Lung (tissue), 16 donors: ENCODE measurements around the gene CXCL8. TPM values are rescaled to one million over a fixed set of nuclear protein-coding genes. Genes with fewer than 3 reads are reported as not detected.
"Not testable (repeated sequence)": the region's sequence is repeated elsewhere in the genome, so short reads cannot be mapped to it uniquely, and the experiment has no call there.

Experiments used
- ATAC-seq: fragments of 200-7000 bp; cut with Tn5 transposase; one replicate; pipeline ENCODE4 v1.9.1; 2020; ENCODE audit warnings: moderate number of reproducible peaks; ENCODE audit not compliant: insufficient read depth, low FRiP score
- DNase-seq, 3 donors: peaks; one replicate each; pipeline ENCODE4 v3.0.0-alpha.2; 2013 to 2017
- H3K27ac ChIP-seq, 2 donors: one replicate each; pipeline ENCODE4 v1.5.1; 2013; ENCODE audit warnings: mild to moderate bottlenecking in 2 of 2, moderate library complexity in 2 of 2, control low read depth in 1 of 2, inconsistent platforms in 1 of 2, low read depth in 1 of 2, low read length in 1 of 2
- H3K27me3 ChIP-seq, 3 donors: one replicate each; pipeline ENCODE4 v1.5.1; 2013; ENCODE audit warnings: low read length in 2 of 3; ENCODE audit not compliant: control insufficient read depth in 3 of 3, insufficient read depth in 3 of 3
- H3K36me3 ChIP-seq, 4 donors: one replicate each; pipeline ENCODE4 v1.5.1; 2013; ENCODE audit warnings: low read length in 4 of 4, mild to moderate bottlenecking in 1 of 4, moderate library complexity in 1 of 4; ENCODE audit not compliant: control insufficient read depth in 4 of 4, insufficient read depth in 4 of 4
- H3K4me1 ChIP-seq, 5 donors: one replicate each; pipeline ENCODE4 v1.5.1; 2013; ENCODE audit warnings: low read length in 5 of 5, mild to moderate bottlenecking in 2 of 5, moderate library complexity in 1 of 5; ENCODE audit not compliant: control insufficient read depth in 5 of 5, insufficient read depth in 5 of 5
- H3K4me3 ChIP-seq: one replicate; pipeline ENCODE4 v1.5.1; 2013; ENCODE audit warnings: mild to moderate bottlenecking, control low read depth, moderate library complexity
- H3K9ac ChIP-seq, 2 donors: one replicate each; pipeline ENCODE4 v1.5.1; 2013; ENCODE audit warnings: low read length in 2 of 2, control low read depth in 1 of 2; ENCODE audit not compliant: insufficient read depth in 1 of 2
- H3K9me3 ChIP-seq, 4 donors: one replicate each; pipeline ENCODE4 v1.5.1; 2013; ENCODE audit warnings: low read length in 3 of 4, mild to moderate bottlenecking in 1 of 4, moderate library complexity in 1 of 4; ENCODE audit not compliant: control insufficient read depth in 4 of 4, insufficient read depth in 3 of 4
- CTCF ChIP-seq: IDR thresholded peaks from 2 replicates; pipeline ENCODE4 v1.5.1; 2012; ENCODE audit warnings: mild to moderate bottlenecking; ENCODE audit errors: control extremely low read depth, extremely low read depth
- WGBS, 2 donors: extraction: QIAGEN DNeasy Blood & Tissue Kit; methylation state at CpG; one replicate each; pipeline ENCODE4 v1.1.7; 2013; 5-methylcytosine and 5-hydroxymethylcytosine counted together
- long read RNA-seq, 5 donors: transcript quantifications; one replicate each; lab custom pipeline, GENCODE V29; 2026
- polyA plus RNA-seq, 2 donors: library from polyadenylated mRNA; stranded (reverse); fragments of 200-250 nt; gene quantifications; one replicate each; pipeline ENCODE4 v1.2.1, GENCODE V29; 2013
- total RNA-seq, 2 donors: library from RNA; depleted of rRNA in 1 of 2; stranded (reverse); fragments of >200 nt in 1 of 2; gene quantifications; one replicate each; pipeline ENCODE4 v1.2.1, GENCODE V29; 2014 to 2021
- donor health status: control.
- donor health status: control.
- donor health status: Bipolar disorder and iron deficiency.
- donor health status: healthy.
- donor health status: DM: yes; HTN: yes; CAD: no.

The CXCL8 gene
- total RNA-seq (100 to 1,000 TPM in 1 of 2 donors, 10 to 100 TPM in 1; 37.4 to 100 TPM), polyA plus RNA-seq (100 to 1,000 TPM in 1 of 2 donors, 10 to 100 TPM in 1; 33.8 to 501 TPM)
- long read RNA-seq, donor 1: 0 reads
- long read RNA-seq, donor 2: 0 reads
- long read RNA-seq, donor 3, partial matches to known transcripts: 0 of 1 reads
- long read RNA-seq, donor 3, other reads (novel, unspliced or antisense): 0 of 1 reads
- long read RNA-seq, donor 4: 0 reads
- long read RNA-seq, donor 5: 0 reads

- Histone ChIP-seq H3K27me3 (no peaks in the 10 kb centered on the region), H3K4me3 (no peak within 1 kb of the TSS), H3K36me3 (no peaks in the 10 kb centered on the region), H3K4me1 (peaks cover 0 to 3% (median 0%) of the 10 kb centered on the region in 5 donors), H3K9ac (no peak within 1 kb of the TSS), H3K9me3 (peaks cover 0 to 3% (median 0%) of the 10 kb centered on the region in 4 donors), H3K27ac (no peak within 1 kb of the TSS)
- no peak for TF ChIP-seq CTCF
- DNase-seq (peak; percentile 13 to 73 (median 50)), ATAC-seq (peak; percentile 75)
- 5 to 6% methylated on average over 7 of the region's 7 CpGs for WGBS, 2 donors
These were observed at the start of gene CXCL8 for GRCh38 chr4:73740353-73740778. Gene CXCL8 (plus strand): TSS chr4:73740569. CDS start chr4:73740659, 90 bp downstream.

DNA sequence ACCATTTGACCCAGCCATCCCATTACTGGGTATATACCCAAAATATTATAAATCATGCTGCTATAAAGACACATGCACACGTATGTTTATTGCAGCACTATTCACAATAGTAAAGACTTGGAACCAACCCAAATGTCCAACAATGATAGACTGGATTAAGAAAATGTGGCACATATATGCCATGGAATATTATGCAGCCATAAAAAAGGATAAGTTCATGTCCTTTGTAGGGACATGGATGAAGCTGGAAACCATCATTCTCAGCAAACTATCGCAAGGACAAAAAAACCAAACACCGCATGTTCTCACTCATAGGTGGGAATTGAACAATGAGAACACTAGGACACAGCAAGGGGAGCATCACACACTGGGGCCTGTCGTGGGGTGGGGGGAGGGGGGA lies 49.2 kb upstream of the CXCL8 start:
- H3K36me3 ChIP-seq, H3K9me3 ChIP-seq, ATAC-seq, H3K4me1 ChIP-seq, H3K9ac ChIP-seq, H3K27ac ChIP-seq, H3K27me3 ChIP-seq, H3K4me3 ChIP-seq, DNase-seq: not testable (repeated sequence)
- 86 to 89% methylated on average over 4 of the region's 4 CpGs for WGBS, 2 donors

- H3K9ac ChIP-seq: no peak overlapping the region
- no peak overlapping the region for H3K27ac ChIP-seq
- ATAC-seq: no peak
- TF ChIP-seq CTCF: no peak
- no peaks in the 10 kb centered on the region for H3K4me1 ChIP-seq
- H3K27me3 ChIP-seq: no peaks in the 10 kb centered on the region
- H3K36me3 ChIP-seq: no peaks in the 10 kb centered on the region
- H3K9me3 ChIP-seq: no peaks in the 10 kb centered on the region
- H3K4me3 ChIP-seq: no peak overlapping the region
- no peak for DNase-seq
These were observed 48.6 kb upstream of the CXCL8 start for GRCh38 chr4:73691759-73692158.

DNA sequence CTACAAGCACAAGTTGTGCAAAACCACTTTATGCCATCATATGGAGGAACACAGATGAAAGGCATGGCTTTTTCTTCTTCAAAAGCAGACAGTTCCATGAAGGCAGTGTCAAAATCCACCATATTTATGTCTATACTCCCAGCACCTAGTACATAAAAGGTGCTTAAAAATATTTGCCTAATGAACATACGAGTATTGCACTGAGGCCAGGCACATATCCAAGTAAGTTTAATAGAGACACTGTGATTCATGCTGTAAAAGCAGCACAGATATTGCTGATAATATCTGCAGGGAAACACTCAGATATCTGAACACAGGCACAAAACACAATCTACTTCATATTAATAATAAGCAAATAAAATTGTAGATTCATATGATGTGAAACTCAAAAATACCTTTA lies 48.1 kb upstream of the CXCL8 start:
- Histone ChIP-seq H3K27me3 (no peaks in the 10 kb centered on the region), H3K9me3 (no peaks in the 10 kb centered on the region), H3K27ac (no peak overlapping the region), H3K9ac (no peak overlapping the region), H3K36me3 (no peaks in the 10 kb centered on the region), H3K4me1 (no peaks in the 10 kb centered on the region), H3K4me3 (no peak overlapping the region)
- DNase-seq (no peak), ATAC-seq (no peak)
- WGBS, 2 donors: 71 to 82% methylated on average over 1 of the region's 1 CpG
- no peak for TF ChIP-seq CTCF
